Naive thymus-derived CD4-positive, alpha-beta T cell (primary cell): ENCODE measurements around the gene SMG7. TPM values are rescaled to one million over a fixed set of nuclear protein-coding genes. Genes with fewer than 3 reads are reported as not detected.

Source experiments
- ATAC-seq: fragments of 150-1000 bp; cut with Tn5 transposase; 2 replicates; pipeline ENCODE4 v1.10.0; 2021; ENCODE audit warnings: mild to moderate bottlenecking, moderate library complexity
- CTCF ChIA-PET: fragments of 350-600 bp; sonication (Branson Sonifier 250); formaldehyde crosslinking; loops from one replicate; lab custom pipeline; 2021; ENCODE audit warnings: antibody characterized with exemption; lab: Charles Lee
- POLR2A ChIA-PET: fragments of 350-600 bp; sonication (Branson Sonifier 250); formaldehyde crosslinking; loops from one replicate; lab custom pipeline; 2021; ENCODE audit warnings: antibody characterized with exemption, inconsistent platforms; lab: Charles Lee
- DNase-seq, 9 donors: peaks; one replicate each; pipeline versions ENCODE4 v3.0.0 to v3.0.0-alpha.2; 2020 to 2022; ENCODE audit warnings: mixed read lengths in 1 of 9
- H3K27ac ChIP-seq: one replicate; pipeline ENCODE4 v1.7.0; 2013; ENCODE audit warnings: mild to moderate bottlenecking, low read depth, low read length, moderate library complexity
- H3K27me3 ChIP-seq, 2 donors: one replicate each; pipeline ENCODE4 v1.7.0; 2013; ENCODE audit warnings: low read length in 2 of 2, mild to moderate bottlenecking in 2 of 2, moderate library complexity in 2 of 2; ENCODE audit not compliant: control insufficient read depth in 2 of 2, insufficient read depth in 2 of 2
- H3K36me3 ChIP-seq, 3 experiments: 1 replicate in 2 of 3; 2 replicates in 1 of 3; pipeline ENCODE4 v1.7.0; 2013; ENCODE audit warnings: low read length in 3 of 3, mild to moderate bottlenecking in 3 of 3, moderate library complexity in 1 of 3; ENCODE audit not compliant: insufficient read depth in 3 of 3, control insufficient read depth in 2 of 3
- H3K4me1 ChIP-seq, 2 donors: one replicate each; pipeline ENCODE4 v1.7.0; 2013; ENCODE audit warnings: low read length in 2 of 2, mild to moderate bottlenecking in 2 of 2, moderate library complexity in 1 of 2; ENCODE audit not compliant: control insufficient read depth in 2 of 2, insufficient read depth in 2 of 2
- H3K4me3 ChIP-seq: 2 replicates; pipeline ENCODE4 v1.7.0; 2013; ENCODE audit warnings: mild to moderate bottlenecking, low read length
- H3K9me3 ChIP-seq, 3 experiments: 1 replicate in 2 of 3; 2 replicates in 1 of 3; pipeline ENCODE4 v1.7.0; 2013; ENCODE audit warnings: low read length in 3 of 3; ENCODE audit not compliant: control insufficient read depth in 2 of 3
- H3K27ac Mint-ChIP-seq, 9 donors: one replicate each; pipeline ENCODE4 v1.8.0; 2020 to 2022; ENCODE audit warnings: mixed read lengths in 9 of 9, mild to moderate bottlenecking in 8 of 9, moderate library complexity in 5 of 9, inconsistent platforms in 2 of 9
- H3K27me3 Mint-ChIP-seq, 5 donors: one replicate each; pipeline ENCODE4 v1.8.0; 2021 to 2022; ENCODE audit warnings: mixed read lengths in 5 of 5, mild to moderate bottlenecking in 1 of 5
- H3K36me3 Mint-ChIP-seq, 5 donors: one replicate each; pipeline ENCODE4 v1.8.0; 2020 to 2022; ENCODE audit warnings: mixed read lengths in 5 of 5, mild to moderate bottlenecking in 3 of 5, inconsistent platforms in 1 of 5
- H3K4me1 Mint-ChIP-seq, 7 donors: one replicate each; pipeline ENCODE4 v1.8.0; 2020 to 2022; ENCODE audit warnings: mixed read lengths in 7 of 7, mild to moderate bottlenecking in 3 of 7, inconsistent platforms in 1 of 7
- H3K4me3 Mint-ChIP-seq, 10 donors: one replicate each; pipeline ENCODE4 v1.8.0; 2020 to 2022; ENCODE audit warnings: mild to moderate bottlenecking in 10 of 10, mixed read lengths in 10 of 10, moderate library complexity in 6 of 10, inconsistent platforms in 2 of 10
- H3K9me3 Mint-ChIP-seq, 11 donors: one replicate each; pipeline ENCODE4 v1.8.0; 2020 to 2022; ENCODE audit warnings: mixed read lengths in 11 of 11, mild to moderate bottlenecking in 4 of 11, inconsistent platforms in 1 of 11, moderate library complexity in 1 of 11
- intact Hi-C, 2 donors: fragments of 100-400 bp; cut with micrococcal nuclease; formaldehyde crosslinking; loops; one replicate each; pipeline ENCODE4 v1.15.1; 2023
- polyA plus RNA-seq, 2 donors: library from polyadenylated mRNA; unstranded; fragments of 300-500 nt; fragmentation: Illumina TruSeq; gene quantifications; one replicate each; pipeline ENCODE4 v1.2.3, GENCODE V29; 2021
- total RNA-seq, 6 experiments: library from RNA in 5 of 6; stranded (reverse) in 5 of 6; gene quantifications; 1 replicate in 5 of 6; 2 replicates in 1 of 6; pipeline ENCODE4 v1.2.3 and lab custom pipeline; 2021 to 2026

SMG7 gene
- total and polyA plus RNA-seq, 7 experiments from 2014 or later: 24.7 to 87.7 (median 53.1) TPM

- Mint-ChIP-seq H3K27me3 (peaks cover 0 to 7% (median 0%) of the 10 kb centered on the region in 5 donors), H3K4me3 (no peak overlapping the region), H3K27ac (no peak overlapping the region), H3K36me3 (peaks cover 0 to 7% (median 0%) of the 10 kb centered on the region in 5 donors), H3K4me1 (peaks cover 0 to 25% (median 0%) of the 10 kb centered on the region in 7 donors), H3K9me3 (no peaks in the 10 kb centered on the region)
- intact Hi-C loops: no loop called here
- ChIA-PET POLR2A (no interaction called here), CTCF (no interaction called here)
- ATAC-seq (no peak), DNase-seq (no peak)
- Histone ChIP-seq H3K4me1 (no peaks in the 10 kb centered on the region), H3K9me3 (no peaks in the 10 kb centered on the region), H3K27ac (no peak overlapping the region), H3K36me3 (no peaks in the 10 kb centered on the region), H3K27me3 (no peaks in the 10 kb centered on the region), H3K4me3 (no peak overlapping the region)
These were observed 124.2 kb downstream of the SMG7 start for GRCh38 chr1:183596500-183596899.

GRCh38 chr1:183597656-183598347 lies 125.5 kb downstream of the SMG7 start:
- Histone ChIP-seq H3K4me1 (no peaks in the 10 kb centered on the region), H3K9me3 (no peaks in the 10 kb centered on the region), H3K27ac (no peak overlapping the region), H3K36me3 (no peaks in the 10 kb centered on the region), H3K27me3 (no peaks in the 10 kb centered on the region), H3K4me3 (no peak overlapping the region)
- ATAC-seq: no peak
- Mint-ChIP-seq H3K4me3 (no peak overlapping the region), H3K4me1 (peaks cover 0 to 25% (median 0%) of the 10 kb centered on the region in 7 donors), H3K27me3 (peaks cover 0 to 9% (median 3%) of the 10 kb centered on the region in 5 donors), H3K9me3 (no peaks in the 10 kb centered on the region), H3K27ac (peak overlapping the region in 1 of 9 donors; percentile 2), H3K36me3 (peaks cover 0 to 6% (median 0%) of the 10 kb centered on the region in 5 donors)
- intact Hi-C loops: no loop called here
- DNase-seq: no peak
- ChIA-PET POLR2A (no interaction called here), CTCF (interaction anchor here (1.5 kb wide), 1 partner anchor 8 kb away, joined by 3 read pairs; the partner anchor contains the start of gene NCF2)

GRCh38 chr1:183598386-183598785 lies 126.1 kb downstream of the SMG7 start:
- intact Hi-C loops: no loop called here
- ATAC-seq (no peak), DNase-seq (no peak)
- Mint-ChIP-seq H3K9me3 (no peaks in the 10 kb centered on the region), H3K27me3 (peaks cover 0 to 9% (median 3%) of the 10 kb centered on the region in 5 donors), H3K36me3 (peaks cover 0 to 3% (median 0%) of the 10 kb centered on the region in 5 donors), H3K4me3 (peak overlapping the region in 1 of 10 donors; percentile 31), H3K27ac (peak overlapping the region in 2 of 9 donors; percentile 2 to 23), H3K4me1 (peaks cover 0 to 19% (median 0%) of the 10 kb centered on the region in 7 donors)
- ChIA-PET CTCF (interaction anchor here (0.8 to 1.5 kb wide), 2 partner anchors 8 to 318 kb away, joined by 3 to 5 read pairs; partner anchors contain the start of gene NCF2), POLR2A (no interaction called here)
- H3K27ac ChIP-seq: no peak overlapping the region
- H3K27me3 ChIP-seq: no peaks in the 10 kb centered on the region
- H3K36me3 ChIP-seq: no peaks in the 10 kb centered on the region
- no peaks in the 10 kb centered on the region for H3K4me1 ChIP-seq
- H3K4me3 ChIP-seq: no peak overlapping the region
- no peaks in the 10 kb centered on the region for H3K9me3 ChIP-seq

- intact Hi-C loops: no loop called here
- POLR2A ChIA-PET: interaction anchor here (0.7 to 1.4 kb wide), 2 partner anchors 9 to 20 kb away, joined by 3 read pairs; no protein-coding TSS in a partner anchor
- ATAC-seq: peak; percentile 49
- Mint-ChIP-seq H3K27me3 (peaks cover 0 to 14% (median 6%) of the 10 kb centered on the region in 5 donors), H3K4me1 (peaks cover 0 to 22% (median 6%) of the 10 kb centered on the region in 7 donors), H3K4me3 (no peak overlapping the region), H3K27ac (peak overlapping the region in 1 of 9 donors; percentile 22), H3K9me3 (no peaks in the 10 kb centered on the region), H3K36me3 (peaks cover 0 to 3% (median 0%) of the 10 kb centered on the region in 5 donors)
- Histone ChIP-seq H3K27me3 (no peaks in the 10 kb centered on the region), H3K36me3 (no peaks in the 10 kb centered on the region), H3K4me3 (no peak overlapping the region), H3K9me3 (no peaks in the 10 kb centered on the region), H3K27ac (no peak overlapping the region), H3K4me1 (no peaks in the 10 kb centered on the region)
- DNase-seq: no peak
- CTCF ChIA-PET: no interaction called here
These were observed 127.8 kb downstream of the SMG7 start for GRCh38 chr1:183600136-183600535.

- H3K27ac ChIP-seq: no peak overlapping the region
These were observed 128.3 kb downstream of the SMG7 start for GRCh38 chr1:183600634-183601033.

GRCh38 chr1:183602510-183602909 lies 130.2 kb downstream of the SMG7 start:
- DNase-seq (no peak), ATAC-seq (no peak)
- Mint-ChIP-seq H3K9me3 (no peaks in the 10 kb centered on the region), H3K27ac (no peak overlapping the region), H3K27me3 (peaks cover 0 to 10% (median 6%) of the 10 kb centered on the region in 5 donors), H3K4me1 (peaks cover 0 to 16% (median 6%) of the 10 kb centered on the region in 7 donors), H3K4me3 (no peak overlapping the region), H3K36me3 (peaks cover 0 to 3% (median 0%) of the 10 kb centered on the region in 5 donors)
- intact Hi-C loops: no loop called here
- ChIA-PET POLR2A (no interaction called here), CTCF (no interaction called here)
- no peaks in the 10 kb centered on the region for H3K4me1 ChIP-seq
- H3K27ac ChIP-seq: no peak overlapping the region
- no peaks in the 10 kb centered on the region for H3K9me3 ChIP-seq
- no peaks in the 10 kb centered on the region for H3K27me3 ChIP-seq
- no peaks in the 10 kb centered on the region for H3K36me3 ChIP-seq
- H3K4me3 ChIP-seq: no peak overlapping the region

More at GRCh38 chr1:183600634-183601033, 128.3 kb downstream of the SMG7 start:
- H3K4me3 ChIP-seq: no peak overlapping the region
- H3K9me3 Mint-ChIP-seq: no peaks in the 10 kb centered on the region
- no peak overlapping the region for H3K27ac Mint-ChIP-seq
- intact Hi-C loops: no loop called here
- ChIA-PET CTCF (no interaction called here), POLR2A (no interaction called here)
- H3K9me3 ChIP-seq: no peaks in the 10 kb centered on the region
- ATAC-seq (no peak), DNase-seq (no peak)
- no peaks in the 10 kb centered on the region for H3K36me3 ChIP-seq
- no peak overlapping the region for H3K4me3 Mint-ChIP-seq
- no peaks in the 10 kb centered on the region for H3K27me3 ChIP-seq
- no peaks in the 10 kb centered on the region for H3K4me1 ChIP-seq
- H3K4me1 Mint-ChIP-seq: peaks cover 0 to 22% (median 6%) of the 10 kb centered on the region in 7 donors
- H3K36me3 Mint-ChIP-seq: peaks cover 0 to 3% (median 0%) of the 10 kb centered on the region in 5 donors
- H3K27me3 Mint-ChIP-seq: peaks cover 0 to 12% (median 6%) of the 10 kb centered on the region in 5 donors
